Measurements from ENCODE around the gene SH3GLB2.

- no peak for TF ChIP-seq CTCF (conservative IDR thresholded peaks at IDR 0.05 in 1 of 2, IDR thresholded peaks at IDR 0.05 in 1 of 2; ENCODE audit: low read depth in 1 of 2, low read length in 2 of 2)
- no peak for TF ChIP-seq EZH2 (IDR thresholded peaks at IDR 0.05; ENCODE audit: low read length, missing control alignments)
These were observed 2.1 kb upstream of the SH3GLB2 start for GRCh38 chr9:129030191-129030590.
